Stimulated activated effector memory CD8-positive, alpha-beta T cell treated with anti-CD3 and anti-CD28 coated beads, Interleukin-12 subunit alpha, Interleukin-12 subunit beta, amount 100 ng/mL, for 72 hours (primary cell): ENCODE results near the gene CYP1A1.
"Not testable (repeated sequence)": the region's sequence is repeated elsewhere in the genome, so short reads cannot be mapped to it uniquely, and the experiment has no call there.

Source experiments
- ATAC-seq: fragments of 150-1000 bp; cut with Tn5 transposase; 2 replicates; pipeline ENCODE4 v1.10.0; 2021
- DNase-seq, 2 donors: peaks; one replicate each; pipeline ENCODE4 v3.0.0; 2021 to 2022; ENCODE audit warnings: low spot score in 2 of 2
- H3K27ac Mint-ChIP-seq: one replicate; pipeline ENCODE4 v1.8.0; 2022; ENCODE audit warnings: mild to moderate bottlenecking, mixed read lengths
- H3K36me3 Mint-ChIP-seq: one replicate; pipeline ENCODE4 v1.8.0; 2022; ENCODE audit warnings: mild to moderate bottlenecking, mixed read lengths
- H3K4me1 Mint-ChIP-seq: one replicate; pipeline ENCODE4 v1.8.0; 2022; ENCODE audit warnings: mixed read lengths
- H3K4me3 Mint-ChIP-seq: one replicate; pipeline ENCODE4 v1.8.0; 2022; ENCODE audit warnings: mild to moderate bottlenecking, mixed read lengths
- H3K9me3 Mint-ChIP-seq: one replicate; pipeline ENCODE4 v1.8.0; 2022; ENCODE audit warnings: mixed read lengths

Gene CYP1A1

DNA sequence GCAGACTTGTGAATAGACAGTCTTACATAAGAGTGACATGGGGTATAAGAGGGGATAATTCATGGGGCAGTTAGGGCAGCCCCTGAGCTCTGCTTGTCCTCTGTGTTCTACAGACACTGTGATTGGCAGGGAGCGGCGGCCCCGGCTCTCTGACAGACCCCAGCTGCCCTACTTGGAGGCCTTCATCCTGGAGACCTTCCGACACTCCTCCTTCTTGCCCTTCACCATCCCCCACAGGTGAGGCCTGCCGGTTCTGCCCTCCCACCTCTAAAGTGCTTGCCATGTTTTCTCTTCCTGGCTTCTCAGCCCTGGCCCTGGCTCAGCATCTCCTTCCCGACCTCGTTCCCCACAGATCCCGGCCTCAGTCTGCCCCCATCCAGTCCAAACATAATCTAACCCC lies 26.7 kb upstream of the CYP1A1 start:
- ATAC-seq (no peak), DNase-seq (no peak)
- H3K4me1 Mint-ChIP-seq: no peaks in the 10 kb centered on the region
- no peak overlapping the region for H3K4me3 Mint-ChIP-seq
- H3K27ac Mint-ChIP-seq: peak overlapping the region; percentile 43
- H3K9me3 Mint-ChIP-seq: no peaks in the 10 kb centered on the region
- H3K36me3 Mint-ChIP-seq: no peaks in the 10 kb centered on the region

DNA sequence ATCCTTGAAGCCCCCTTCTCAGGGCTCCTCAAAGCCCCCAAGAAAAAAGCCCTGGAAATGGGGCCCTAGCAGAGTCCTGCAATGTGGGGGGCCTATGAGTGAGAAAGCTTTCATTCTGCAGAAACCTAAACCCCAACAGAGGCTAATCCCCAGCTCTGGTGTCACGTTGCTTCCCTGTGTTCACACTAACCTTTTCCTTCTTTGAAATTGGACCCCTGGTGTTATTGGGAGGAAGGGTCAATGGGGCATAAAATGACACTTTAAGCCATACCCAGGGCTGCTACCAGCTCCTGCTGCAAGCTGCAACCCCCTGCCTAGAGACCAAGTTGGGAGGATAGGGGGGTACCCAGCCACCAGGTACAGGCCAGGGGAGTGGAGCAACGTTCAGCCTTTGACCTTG lies 25.4 kb upstream of the CYP1A1 start:
- Mint-ChIP-seq H3K4me1 (no peaks in the 10 kb centered on the region), H3K9me3 (no peaks in the 10 kb centered on the region), H3K36me3 (no peaks in the 10 kb centered on the region), H3K4me3 (no peak overlapping the region), H3K27ac (no peak overlapping the region)
- no peak for ATAC-seq
- DNase-seq: no peak

DNA sequence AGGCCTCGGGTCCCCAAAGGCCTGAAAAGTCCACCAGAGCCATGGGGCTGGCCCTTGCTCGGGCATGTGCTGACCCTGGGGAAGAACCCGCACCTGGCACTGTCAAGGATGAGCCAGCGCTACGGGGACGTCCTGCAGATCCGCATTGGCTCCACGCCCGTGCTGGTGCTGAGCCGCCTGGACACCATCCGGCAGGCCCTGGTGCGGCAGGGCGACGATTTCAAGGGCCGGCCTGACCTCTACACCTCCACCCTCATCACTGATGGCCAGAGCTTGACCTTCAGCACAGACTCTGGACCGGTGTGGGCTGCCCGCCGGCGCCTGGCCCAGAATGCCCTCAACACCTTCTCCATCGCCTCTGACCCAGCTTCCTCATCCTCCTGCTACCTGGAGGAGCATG lies 24.5 kb upstream of the CYP1A1 start:
- Mint-ChIP-seq H3K4me1 (no peaks in the 10 kb centered on the region), H3K9me3 (no peaks in the 10 kb centered on the region)
- no peak for ATAC-seq

DNA sequence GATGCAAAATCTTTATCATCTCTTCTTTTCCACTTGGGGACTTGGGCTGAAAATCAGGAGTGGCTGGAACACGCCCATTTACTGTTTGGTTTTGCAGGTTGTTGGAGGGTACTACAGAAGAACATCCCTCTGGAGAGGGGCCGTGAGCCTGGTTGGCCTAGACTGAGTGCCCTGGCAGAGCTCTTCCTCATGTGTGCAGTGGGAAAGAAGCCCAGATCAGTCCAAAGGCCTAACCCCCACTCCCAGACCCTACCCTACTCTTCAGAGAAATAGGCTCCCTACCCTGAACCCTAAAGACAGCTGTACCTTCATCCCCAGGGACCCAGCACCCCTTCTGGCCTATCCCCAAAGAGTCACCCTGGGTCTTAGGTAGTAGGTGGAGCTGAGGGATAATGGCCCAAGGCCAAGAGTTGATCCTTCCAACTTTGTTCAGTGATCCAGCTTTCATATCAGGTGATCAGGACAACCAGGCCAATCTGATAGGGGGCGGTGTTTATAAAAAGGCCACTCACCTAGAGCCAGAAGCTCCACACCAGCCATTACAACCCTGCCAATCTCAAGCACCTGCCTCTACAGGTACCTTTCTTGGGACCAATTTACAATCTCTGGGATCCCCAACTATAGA lies 23.1 kb upstream of the CYP1A1 start, which contains the start of gene CYP1A2:
CYP1A2 (plus strand) TSS at position 524 of the 625 bp plus-strand sequence. CDS start 894 bp downstream, outside the sequence.
- H3K4me3 Mint-ChIP-seq: no peak within 1 kb of the TSS
- H3K36me3 Mint-ChIP-seq: no peaks in the 10 kb centered on the region
- H3K27ac Mint-ChIP-seq: no peak within 1 kb of the TSS
- DNase-seq: no peak
- H3K9me3 Mint-ChIP-seq: no peaks in the 10 kb centered on the region
- no peaks in the 10 kb centered on the region for H3K4me1 Mint-ChIP-seq
- ATAC-seq: no peak

More for the DNA sequence above, 24.5 kb upstream of the CYP1A1 start:
- no peak overlapping the region for H3K4me3 Mint-ChIP-seq
- H3K27ac Mint-ChIP-seq: no peak overlapping the region
- no peaks in the 10 kb centered on the region for H3K36me3 Mint-ChIP-seq
- DNase-seq: no peak

DNA sequence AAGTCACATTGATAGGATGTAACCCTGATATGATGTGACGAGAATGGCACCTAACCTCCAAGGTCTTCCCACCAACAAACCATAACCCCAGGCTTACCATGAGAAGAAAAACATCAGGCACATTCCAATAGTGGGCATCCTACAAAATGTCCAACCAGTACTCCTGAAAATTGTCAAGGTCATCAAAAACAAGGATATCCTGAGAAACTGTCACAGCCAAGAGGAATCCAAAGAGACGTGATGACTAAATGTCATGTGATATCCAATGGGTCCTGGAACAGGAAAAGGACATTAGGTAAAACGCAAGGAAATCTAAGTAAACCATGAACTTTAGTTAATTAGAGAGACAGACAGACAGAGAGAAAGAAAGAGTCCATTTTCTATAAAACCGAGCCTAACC lies 21.1 kb upstream of the CYP1A1 start:
- Mint-ChIP-seq H3K9me3 (peaks cover 3% of the 10 kb centered on the region), H3K4me3 (no peak overlapping the region), H3K36me3 (no peaks in the 10 kb centered on the region), H3K27ac (no peak overlapping the region), H3K4me1 (no peaks in the 10 kb centered on the region)
- ATAC-seq: no peak
- no peak for DNase-seq

DNA sequence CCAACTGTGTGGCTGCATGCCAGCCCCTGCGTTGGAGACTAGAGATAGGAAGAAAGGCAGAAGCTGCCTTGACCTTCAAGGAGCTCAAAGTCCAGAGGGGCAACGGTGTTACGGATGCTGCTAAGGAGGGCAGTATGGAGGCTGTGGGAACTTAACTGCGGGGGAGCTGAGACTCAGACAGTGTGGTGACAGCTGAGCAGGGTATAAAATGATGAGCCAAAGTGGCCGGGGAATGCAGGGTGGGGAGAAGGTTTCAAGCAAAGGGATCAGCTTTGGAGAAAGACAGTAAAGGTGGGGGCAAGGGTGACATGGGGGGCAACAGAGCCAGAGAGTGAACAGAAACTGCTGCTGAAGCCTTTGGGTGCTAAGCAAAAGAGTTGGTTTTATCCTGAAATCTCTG lies 17.1 kb upstream of the CYP1A1 start:
- no peak overlapping the region for H3K27ac Mint-ChIP-seq
- H3K4me1 Mint-ChIP-seq: no peaks in the 10 kb centered on the region
- ATAC-seq: no peak
- no peaks in the 10 kb centered on the region for H3K36me3 Mint-ChIP-seq
- no peak for DNase-seq
- H3K9me3 Mint-ChIP-seq: peaks cover 9% of the 10 kb centered on the region
- no peak overlapping the region for H3K4me3 Mint-ChIP-seq

DNA sequence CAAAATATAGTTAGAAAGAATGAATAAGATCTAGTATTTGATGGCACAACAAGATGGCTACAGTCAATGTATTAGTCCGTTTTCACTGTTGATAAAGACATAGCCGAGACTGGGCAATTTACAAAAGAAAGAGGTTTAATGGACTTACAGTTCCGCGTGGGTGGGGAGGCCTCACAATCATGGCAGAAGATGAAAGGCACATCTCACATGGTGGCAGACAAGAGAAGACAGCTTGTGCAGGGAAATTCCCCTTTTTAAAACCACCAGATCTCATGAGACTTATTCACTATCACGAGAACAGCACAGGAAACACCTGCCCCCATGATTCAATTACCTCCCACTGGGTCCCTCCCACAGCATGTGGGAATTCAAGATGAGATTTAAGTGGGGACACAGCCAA lies 12.9 kb upstream of the CYP1A1 start:
- not testable (repeated sequence) for H3K4me3 Mint-ChIP-seq, H3K27ac Mint-ChIP-seq, H3K4me1 Mint-ChIP-seq, H3K36me3 Mint-ChIP-seq, DNase-seq, ATAC-seq
- peaks cover 12% of the 10 kb centered on the region for H3K9me3 Mint-ChIP-seq

DNA sequence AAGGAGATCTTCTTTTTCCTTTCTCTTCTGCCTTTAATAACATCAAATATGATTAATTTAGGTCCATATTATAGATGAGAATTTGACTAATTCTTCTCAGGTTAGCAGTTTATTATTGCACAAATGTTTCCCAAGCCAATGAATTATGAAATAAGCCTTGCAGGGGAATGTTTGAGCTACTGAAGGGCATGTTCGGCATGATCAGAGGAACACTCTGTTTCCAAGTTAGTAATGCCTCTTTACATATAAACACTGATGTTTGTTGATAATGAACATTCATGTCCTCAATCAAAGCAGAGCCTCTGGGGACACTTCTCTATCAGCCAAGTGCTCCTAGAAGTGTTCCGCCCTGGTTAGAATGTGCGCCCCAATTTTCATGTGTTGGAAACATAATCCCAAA lies 10.0 kb upstream of the CYP1A1 start:
- H3K4me1 Mint-ChIP-seq: no peaks in the 10 kb centered on the region
- H3K9me3 Mint-ChIP-seq: peaks cover 9% of the 10 kb centered on the region
- H3K4me3 Mint-ChIP-seq: no peak overlapping the region
- no peak for ATAC-seq
- DNase-seq: no peak
- no peak overlapping the region for H3K27ac Mint-ChIP-seq
- peaks cover 5% of the 10 kb centered on the region for H3K36me3 Mint-ChIP-seq

DNA sequence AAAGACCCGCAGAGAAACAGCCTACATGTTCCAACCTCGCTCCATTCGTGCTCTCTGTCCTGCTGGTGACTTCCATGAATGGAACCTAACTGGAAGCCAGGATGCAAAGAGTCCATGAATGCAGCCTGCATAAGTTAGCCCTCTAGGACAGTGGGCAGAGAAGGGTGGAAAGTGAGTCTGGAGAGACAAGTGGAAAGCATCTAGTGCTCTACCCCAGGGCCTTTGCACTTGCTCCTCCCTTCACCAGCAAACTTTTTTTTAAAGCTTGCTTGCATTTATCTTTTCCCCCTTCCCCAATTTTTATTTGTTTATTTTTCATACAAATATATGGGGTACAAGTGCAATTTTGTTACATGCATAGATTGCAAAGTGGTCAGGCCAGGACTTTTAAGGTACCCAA lies 7.9 kb upstream of the CYP1A1 start:
- ATAC-seq: no peak

DNA sequence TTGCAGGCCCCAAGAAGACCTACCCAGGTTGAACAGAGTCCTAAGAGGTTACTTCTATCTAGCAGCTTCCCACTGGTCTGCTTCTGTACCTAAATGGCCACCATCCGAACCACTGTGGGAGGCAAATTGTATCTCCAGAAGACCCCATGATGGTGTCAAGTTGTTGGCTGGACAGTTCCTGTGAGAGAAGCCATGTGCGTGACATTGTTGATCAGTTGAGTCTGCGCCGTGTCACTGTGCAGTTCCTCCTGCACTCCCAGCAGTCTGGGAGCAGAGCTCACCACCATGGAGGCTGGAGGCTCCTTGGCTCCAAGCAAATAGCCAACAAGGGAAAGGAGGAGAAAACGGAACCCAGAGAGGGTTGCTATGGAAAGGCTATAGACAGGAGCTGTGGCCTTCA lies 7.5 kb upstream of the CYP1A1 start:
- DNase-seq (no peak), ATAC-seq (no peak)
- H3K36me3 Mint-ChIP-seq: peaks cover 5% of the 10 kb centered on the region
- H3K4me1 Mint-ChIP-seq: no peaks in the 10 kb centered on the region
- no peak overlapping the region for H3K27ac Mint-ChIP-seq
- H3K9me3 Mint-ChIP-seq: peaks cover 5% of the 10 kb centered on the region
- H3K4me3 Mint-ChIP-seq: no peak overlapping the region

More for the DNA sequence above, 7.9 kb upstream of the CYP1A1 start:
- Mint-ChIP-seq H3K36me3 (peaks cover 5% of the 10 kb centered on the region), H3K4me3 (no peak overlapping the region), H3K9me3 (peaks cover 9% of the 10 kb centered on the region), H3K27ac (no peak overlapping the region), H3K4me1 (no peaks in the 10 kb centered on the region)
- DNase-seq: no peak

DNA sequence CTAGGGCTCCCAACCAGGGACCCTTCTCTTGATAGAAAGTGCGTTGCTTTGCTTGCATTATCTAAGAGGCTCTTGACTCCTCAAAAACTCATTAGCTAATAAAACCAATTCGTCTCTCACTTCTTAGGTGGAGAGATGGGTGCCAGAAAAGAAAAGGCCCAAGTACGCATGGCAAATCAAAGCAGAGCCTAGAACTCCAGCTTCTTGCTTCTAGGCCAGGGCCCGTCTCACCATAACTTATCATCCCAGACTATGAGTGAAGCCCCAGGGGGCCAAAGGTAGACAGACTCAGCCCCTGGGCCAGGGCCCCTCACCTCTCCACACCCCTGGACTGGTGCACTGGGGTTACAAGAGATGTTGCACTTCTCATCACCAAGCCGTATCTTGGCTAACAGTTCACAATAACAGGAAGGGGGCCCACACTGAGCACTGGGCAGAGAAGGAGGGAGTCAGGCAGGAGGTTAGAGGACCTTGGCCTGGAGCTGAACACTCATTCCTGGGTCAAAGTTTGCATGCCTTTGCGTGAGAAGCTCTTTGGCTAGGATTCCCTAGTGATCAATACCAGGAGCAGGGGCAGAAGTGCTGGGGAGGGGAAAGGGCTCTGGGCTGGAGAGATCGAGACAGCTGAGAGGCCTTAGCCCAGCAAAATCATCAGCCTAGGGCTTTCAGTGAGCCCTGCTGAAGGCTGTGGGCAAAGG lies 5.4 kb upstream of the CYP1A1 start:
- no peak for DNase-seq
- Mint-ChIP-seq H3K9me3 (no peaks in the 10 kb centered on the region), H3K4me1 (peaks cover 9% of the 10 kb centered on the region), H3K36me3 (no peaks in the 10 kb centered on the region), H3K27ac (peak overlapping the region; percentile 14), H3K4me3 (no peak overlapping the region)
- ATAC-seq: no peak

DNA sequence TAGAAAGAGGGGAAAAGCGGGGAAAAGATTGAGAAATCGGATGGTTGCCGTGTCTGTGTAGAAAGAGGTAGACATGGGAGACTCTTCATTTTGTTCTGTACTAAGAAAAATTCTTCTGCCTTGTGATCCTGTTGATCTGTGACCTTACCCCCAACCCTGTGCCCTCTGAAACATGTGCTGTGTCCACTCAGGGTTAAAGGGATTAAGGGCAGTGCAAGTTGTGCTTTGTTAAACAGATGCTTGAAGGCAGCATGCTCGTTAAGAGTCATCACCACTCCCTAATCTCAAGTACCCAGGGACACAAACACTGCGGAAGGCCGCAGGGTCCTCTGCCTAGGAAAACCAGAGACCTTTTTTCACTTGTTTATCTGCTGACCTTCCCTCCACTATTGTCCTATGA lies 4.0 kb upstream of the CYP1A1 start:
- not testable (repeated sequence) for H3K4me3 Mint-ChIP-seq, H3K27ac Mint-ChIP-seq, DNase-seq, H3K36me3 Mint-ChIP-seq, ATAC-seq, H3K9me3 Mint-ChIP-seq
- peaks cover 19% of the 10 kb centered on the region for H3K4me1 Mint-ChIP-seq

DNA sequence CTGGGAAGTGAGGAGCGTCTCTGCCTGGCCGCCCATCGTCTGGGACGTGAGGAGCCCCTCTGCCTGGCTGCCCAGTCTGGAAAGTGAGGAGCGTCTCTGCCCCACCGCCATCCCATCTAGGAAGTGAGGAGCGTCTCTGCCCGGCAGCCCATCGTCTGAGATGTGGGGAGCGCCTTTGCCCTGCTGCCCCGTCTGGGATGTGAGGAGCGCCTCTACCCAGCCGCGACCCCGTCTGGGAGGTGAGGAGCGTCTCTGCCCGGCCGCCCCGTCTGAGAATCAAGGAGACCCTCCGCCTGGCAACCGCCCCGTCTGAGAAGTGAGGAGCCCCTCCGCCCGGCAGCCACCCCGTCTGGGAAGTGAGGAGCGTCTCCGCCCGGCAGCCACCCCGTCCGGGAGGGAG lies 3.4 kb upstream of the CYP1A1 start:
- H3K36me3 Mint-ChIP-seq, ATAC-seq, DNase-seq, H3K9me3 Mint-ChIP-seq, H3K4me3 Mint-ChIP-seq, H3K27ac Mint-ChIP-seq: not testable (repeated sequence)
- peaks cover 23% of the 10 kb centered on the region for H3K4me1 Mint-ChIP-seq

DNA sequence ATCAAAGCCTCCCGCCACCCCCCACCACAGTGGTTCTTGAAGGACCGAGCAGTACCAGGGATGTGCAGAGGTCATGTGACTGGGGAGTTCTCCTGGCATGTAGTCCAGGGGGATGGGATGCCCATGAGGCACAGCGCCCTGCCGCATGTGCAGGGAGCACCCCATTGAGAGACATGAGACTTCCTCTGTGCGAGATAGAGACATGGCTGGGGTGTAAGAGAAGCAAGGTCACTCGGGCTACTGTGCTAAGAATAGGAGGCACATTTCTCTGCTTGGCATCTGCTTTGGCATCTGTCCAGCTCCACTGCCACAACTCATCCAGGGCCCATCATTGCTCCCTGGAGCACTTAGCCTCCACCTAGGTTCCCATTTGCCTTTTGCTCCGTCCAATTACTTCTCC lies 2.4 kb upstream of the CYP1A1 start:
- no peak overlapping the region for H3K27ac Mint-ChIP-seq
- H3K36me3 Mint-ChIP-seq: no peaks in the 10 kb centered on the region
- no peak overlapping the region for H3K4me3 Mint-ChIP-seq
- DNase-seq (no peak), ATAC-seq (no peak)
- peaks cover 23% of the 10 kb centered on the region for H3K4me1 Mint-ChIP-seq
- H3K9me3 Mint-ChIP-seq: no peaks in the 10 kb centered on the region

DNA sequence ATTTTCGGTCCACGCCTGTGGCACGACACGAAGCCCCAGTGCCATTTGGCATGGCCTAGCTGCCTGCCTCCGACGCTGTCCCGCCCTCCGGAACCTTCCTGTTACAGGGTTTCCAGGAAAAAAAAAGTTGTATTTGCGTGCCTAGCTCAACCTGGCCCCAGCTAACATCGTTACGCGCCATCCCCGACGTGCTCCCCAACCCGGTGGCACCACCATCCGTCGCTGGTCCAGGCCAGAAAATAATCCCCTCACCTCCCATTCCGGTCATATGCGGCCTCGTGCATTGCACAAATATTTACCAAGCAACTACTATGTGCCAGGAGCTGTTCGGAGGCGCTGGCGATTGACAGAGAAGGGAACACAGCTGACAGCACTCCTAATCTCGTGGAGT lies 1.4 kb upstream of the CYP1A1 start:
- no peak for DNase-seq
- no peak for ATAC-seq
- no peaks in the 10 kb centered on the region for H3K9me3 Mint-ChIP-seq
- H3K4me1 Mint-ChIP-seq: peaks cover 23% of the 10 kb centered on the region
- no peaks in the 10 kb centered on the region for H3K36me3 Mint-ChIP-seq
- H3K27ac Mint-ChIP-seq: peak overlapping the region; percentile 88
- peak overlapping the region; percentile 72 for H3K4me3 Mint-ChIP-seq
